OCI-LY1 (cell line): ENCODE measurements around the gene IQCF5.

Experiments
- EZH2 ChIP-seq: fragments of 200-600 bp; sonication (generic), shearing (Covaris generic); IDR thresholded peaks from 2 replicates; pipeline ENCODE4 v1.8.0; 2017; ENCODE audit warnings: borderline replicate concordance, mixed run types, mild to moderate bottlenecking, antibody characterized with exemption, low read length, moderate library complexity, mixed read lengths
- TF ChIP-seq, protein P1 (sequence below): fragments of 200-600 bp; sonication (generic), shearing (Covaris generic); IDR thresholded peaks from 2 replicates; pipeline ENCODE4 v1.5.1; 2017; ENCODE audit warnings: mild to moderate bottlenecking, antibody characterized with exemption, low read length, moderate library complexity, mixed read lengths

DNA sequence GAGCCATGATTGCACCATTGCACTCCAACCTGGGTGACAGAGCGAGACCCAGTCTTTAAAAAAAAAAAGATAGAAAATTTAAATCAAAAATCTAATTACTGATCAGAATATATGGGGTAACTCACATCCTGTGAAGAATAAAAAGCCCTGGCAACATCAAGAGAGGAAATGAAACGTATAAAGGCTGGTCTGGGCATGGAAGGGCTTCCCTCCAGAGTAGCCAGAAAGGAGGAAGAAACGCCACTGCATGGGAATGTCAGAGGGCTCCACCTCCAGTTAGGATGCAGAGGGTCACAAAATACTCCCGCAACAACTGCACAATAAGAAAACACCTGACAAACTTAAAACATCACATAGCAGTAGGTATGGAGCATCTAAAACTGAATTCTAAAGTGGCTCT, 32.6 kb upstream of the IQCF5 start:
- TF ChIP-seq, protein P1, sequence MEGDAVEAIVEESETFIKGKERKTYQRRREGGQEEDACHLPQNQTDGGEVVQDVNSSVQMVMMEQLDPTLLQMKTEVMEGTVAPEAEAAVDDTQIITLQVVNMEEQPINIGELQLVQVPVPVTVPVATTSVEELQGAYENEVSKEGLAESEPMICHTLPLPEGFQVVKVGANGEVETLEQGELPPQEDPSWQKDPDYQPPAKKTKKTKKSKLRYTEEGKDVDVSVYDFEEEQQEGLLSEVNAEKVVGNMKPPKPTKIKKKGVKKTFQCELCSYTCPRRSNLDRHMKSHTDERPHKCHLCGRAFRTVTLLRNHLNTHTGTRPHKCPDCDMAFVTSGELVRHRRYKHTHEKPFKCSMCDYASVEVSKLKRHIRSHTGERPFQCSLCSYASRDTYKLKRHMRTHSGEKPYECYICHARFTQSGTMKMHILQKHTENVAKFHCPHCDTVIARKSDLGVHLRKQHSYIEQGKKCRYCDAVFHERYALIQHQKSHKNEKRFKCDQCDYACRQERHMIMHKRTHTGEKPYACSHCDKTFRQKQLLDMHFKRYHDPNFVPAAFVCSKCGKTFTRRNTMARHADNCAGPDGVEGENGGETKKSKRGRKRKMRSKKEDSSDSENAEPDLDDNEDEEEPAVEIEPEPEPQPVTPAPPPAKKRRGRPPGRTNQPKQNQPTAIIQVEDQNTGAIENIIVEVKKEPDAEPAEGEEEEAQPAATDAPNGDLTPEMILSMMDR, result no peak
- no peak for TF ChIP-seq EZH2
